MCF 10A (cell line): ENCODE measurements around the gene RSPRY1. TPM values are rescaled to one million over a fixed set of nuclear protein-coding genes. Genes with fewer than 3 reads are reported as not detected.

ENCODE experiments used
- BruUV-seq: library from RNA; stranded (reverse); fragments of 400-500 nt; replicated peaks from 2 replicates; lab custom pipeline; 2021; lab: Mats Ljungman, UMichigan
- CTCF ChIA-PET: fragments of 300-600 bp; sonication (Branson Sonifier 250); formaldehyde crosslinking; extraction: SDS; loops from one replicate; lab custom pipeline; 2021; ENCODE audit warnings: antibody characterized with exemption, inconsistent platforms; lab: Yijun Ruan, JAX
- POLR2A ChIA-PET: fragments of 300-600, 350-650 bp; sonication (Branson Sonifier 250); formaldehyde crosslinking; extraction: SDS; loops from one replicate; lab custom pipeline; 2020; ENCODE audit warnings: antibody characterized with exemption, inconsistent platforms; lab: Yijun Ruan, JAX
- DNase-seq: peaks from one replicate; pipeline ENCODE4 v3.0.0-alpha.2; 2018; ENCODE audit not compliant: unreplicated experiment
- H3K27ac Mint-ChIP-seq: one replicate; pipeline ENCODE4 v1.8.0; 2022; ENCODE audit warnings: mild to moderate bottlenecking, low read depth, mixed read lengths; ENCODE audit not compliant: unreplicated experiment
- H3K27me3 Mint-ChIP-seq: one replicate; pipeline ENCODE4 v1.8.0; 2022; ENCODE audit warnings: mixed read lengths; ENCODE audit not compliant: insufficient read depth, unreplicated experiment
- H3K36me3 Mint-ChIP-seq: one replicate; pipeline ENCODE4 v1.8.0; 2022; ENCODE audit warnings: mild to moderate bottlenecking, moderate library complexity, mixed read lengths; ENCODE audit not compliant: insufficient read depth, unreplicated experiment
- H3K4me1 Mint-ChIP-seq: one replicate; pipeline ENCODE4 v1.8.0; 2022; ENCODE audit warnings: mixed read lengths; ENCODE audit not compliant: insufficient read depth, unreplicated experiment
- H3K4me3 Mint-ChIP-seq: one replicate; pipeline ENCODE4 v1.8.0; 2022; ENCODE audit warnings: mild to moderate bottlenecking, moderate library complexity, mixed read lengths; ENCODE audit not compliant: unreplicated experiment
- H3K9me3 Mint-ChIP-seq: one replicate; pipeline ENCODE4 v1.8.0; 2022; ENCODE audit warnings: mixed read lengths; ENCODE audit not compliant: unreplicated experiment
- CTCF ChIP-seq: fragments of 200-600 bp; IDR thresholded peaks from one replicate; pipeline ENCODE4 v1.8.0; 2022; ENCODE audit warnings: antibody characterized with exemption, mild to moderate bottlenecking; ENCODE audit not compliant: unreplicated experiment
- intact Hi-C: fragments of 100-400 bp; cut with micrococcal nuclease; formaldehyde crosslinking; loops from 2 replicates; pipeline ENCODE4 v1.14.1; 2022
- total RNA-seq: library from RNA; stranded (reverse); gene quantifications from 2 replicates; pipeline ENCODE4 v1.2.3, GENCODE V29; 2022

RSPRY1 gene
- total RNA-seq, 1 experiment from 2014 or later = 55.9 TPM

GRCh38 chr16:57226701-57227621, 40.8 kb downstream of the RSPRY1 start:
- no peak overlapping the region for H3K27ac Mint-ChIP-seq
- DNase-seq = no peak
- no peak overlapping the region for H3K4me3 Mint-ChIP-seq
- ChIA-PET POLR2A (interaction anchor here (1.1 to 1.5 kb wide), 3 partner anchors 14 to 491 kb away, joined by 3 to 4 read pairs (median 3); no protein-coding TSS in a partner anchor), CTCF (no interaction called here)
- no peaks in the 10 kb centered on the region for H3K4me1 Mint-ChIP-seq
- H3K36me3 Mint-ChIP-seq = peaks cover 99% of the 10 kb centered on the region
- H3K27me3 Mint-ChIP-seq = no peaks in the 10 kb centered on the region
- intact Hi-C loops = no loop called here
- no peaks in the 10 kb centered on the region for H3K9me3 Mint-ChIP-seq
- BruUV-seq = no TSS peak
- no peak for TF ChIP-seq CTCF

GRCh38 chr16:57229079-57229478, 43.0 kb downstream of the RSPRY1 start:
- Mint-ChIP-seq H3K27me3 (no peaks in the 10 kb centered on the region), H3K4me3 (no peak overlapping the region), H3K27ac (no peak overlapping the region), H3K36me3 (peaks cover 97% of the 10 kb centered on the region), H3K9me3 (no peaks in the 10 kb centered on the region), H3K4me1 (no peaks in the 10 kb centered on the region)
- intact Hi-C loops = no loop called here
- ChIA-PET POLR2A (interaction anchor here (0.8 to 1.3 kb wide), 3 partner anchors 14 to 30 kb away, joined by 3 to 4 read pairs (median 4); no protein-coding TSS in a partner anchor), CTCF (interaction anchor here (0.8 kb wide), 1 partner anchor 188 kb away, joined by 3 read pairs; no protein-coding TSS in a partner anchor)
- DNase-seq = no peak
- no peak for TF ChIP-seq CTCF
- no TSS peak for BruUV-seq

GRCh38 chr16:57231821-57232350, 45.8 kb downstream of the RSPRY1 start:
- BruUV-seq = no TSS peak
- Mint-ChIP-seq H3K4me3 (no peak overlapping the region), H3K27ac (no peak overlapping the region), H3K36me3 (peaks cover 98% of the 10 kb centered on the region), H3K27me3 (no peaks in the 10 kb centered on the region), H3K9me3 (no peaks in the 10 kb centered on the region), H3K4me1 (peaks cover 5% of the 10 kb centered on the region)
- no peak for DNase-seq
- ChIA-PET CTCF (no interaction called here), POLR2A (interaction anchor here (0.6 to 1.3 kb wide), 2 partner anchors 14 to 18 kb away, joined by 3 read pairs; no protein-coding TSS in a partner anchor)
- intact Hi-C loops = no loop called here
- TF ChIP-seq CTCF = no peak
